KBM-7 (cell line): Measurements from ENCODE around the gene ASCL5.

Experiments
- DNase-seq: peaks from one replicate; pipeline ENCODE4 v3.0.0-alpha.2; 2015
- in situ Hi-C: fragments of 300-500 bp; cut with MboI; formaldehyde crosslinking; loops from 2 replicates; pipeline ENCODE4 v1.14.3; 2020; ENCODE audit warnings: low sequenced_read_pairs, low pct_unique_long_range_greater_than_20kb, mixed read lengths

The ASCL5 gene

GRCh38 chr1:201113451-201114244 lies 13.3 kb downstream of the ASCL5 start:
- no peak for DNase-seq
- in situ Hi-C loops, result no loop called here

- in situ Hi-C loops, result no loop called here
- DNase-seq, result no peak
These were observed 14.1 kb downstream of the ASCL5 start for GRCh38 chr1:201112926-201113325.

GRCh38 chr1:201112173-201112731 lies 14.7 kb downstream of the ASCL5 start, which contains the start of gene CACNA1S:
TSS of gene CACNA1S (minus strand) at chr1:201112426. CDS start at chr1:201112339, 87 bp downstream.
- DNase-seq, result no peak
- in situ Hi-C loops, result no loop called here

GRCh38 chr1:201111672-201112071 lies 15.3 kb downstream of the ASCL5 start:
- in situ Hi-C loops, result no loop called here
- no peak for DNase-seq

GRCh38 chr1:201111156-201111555 lies 15.8 kb downstream of the ASCL5 start:
- in situ Hi-C loops, result no loop called here
- no peak for DNase-seq

GRCh38 chr1:201110616-201111015 lies 16.4 kb downstream of the ASCL5 start:
- in situ Hi-C loops, result no loop called here
- no peak for DNase-seq

- in situ Hi-C loops, result no loop called here
- no peak for DNase-seq
These were observed 16.8 kb downstream of the ASCL5 start for GRCh38 chr1:201110138-201110537.

GRCh38 chr1:201109651-201110050 lies 17.3 kb downstream of the ASCL5 start:
- in situ Hi-C loops, result no loop called here
- DNase-seq, result no peak

- in situ Hi-C loops, result no loop called here
- DNase-seq, result no peak
These were observed 18.4 kb downstream of the ASCL5 start for GRCh38 chr1:201108614-201109013.

GRCh38 chr1:201105688-201106087 lies 21.3 kb downstream of the ASCL5 start:
- DNase-seq, result no peak
- in situ Hi-C loops, result no loop called here

- in situ Hi-C loops, result no loop called here
- DNase-seq, result no peak
These were observed 22.8 kb downstream of the ASCL5 start for GRCh38 chr1:201104141-201104540.

- in situ Hi-C loops, result no loop called here
- DNase-seq, result no peak
These were observed 23.3 kb downstream of the ASCL5 start for GRCh38 chr1:201103666-201104065.

GRCh38 chr1:201100169-201100930 lies 26.6 kb downstream of the ASCL5 start:
- in situ Hi-C loops, result no loop called here
- no peak for DNase-seq

- in situ Hi-C loops, result no loop called here
- no peak for DNase-seq
These were observed 27.8 kb downstream of the ASCL5 start for GRCh38 chr1:201098992-201099677.

GRCh38 chr1:201096977-201097856 lies 29.8 kb downstream of the ASCL5 start:
- in situ Hi-C loops, result no loop called here

GRCh38 chr1:201096041-201096461 lies 30.9 kb downstream of the ASCL5 start:
- DNase-seq, result no peak
- in situ Hi-C loops, result no loop called here

More at GRCh38 chr1:201096977-201097856, 29.8 kb downstream of the ASCL5 start:
- DNase-seq, result no peak

- no peak for DNase-seq
- in situ Hi-C loops, result no loop called here
These were observed 31.4 kb downstream of the ASCL5 start for GRCh38 chr1:201095581-201095980.

- in situ Hi-C loops, result no loop called here
- DNase-seq, result no peak
These were observed 32.2 kb downstream of the ASCL5 start for GRCh38 chr1:201094832-201095231.

- in situ Hi-C loops, result no loop called here
- no peak for DNase-seq
These were observed 33.0 kb downstream of the ASCL5 start for GRCh38 chr1:201093962-201094361.
